IMR-90 (cell line): Measurements from ENCODE around the gene TEX11. TPM values are rescaled to one million over a fixed set of nuclear protein-coding genes. Genes with fewer than 3 reads are reported as not detected.

ENCODE experiments used
- ATAC-seq: fragments of 200-7000 bp; cut with Tn5 transposase; 2 replicates; pipeline ENCODE4 v1.9.1; 2020; ENCODE audit warnings: low read depth, mild to moderate bottlenecking, moderate library complexity
- BruUV-seq: library from RNA; stranded (reverse); fragments of 400-500 nt; replicated peaks from 2 replicates; lab custom pipeline; 2021; lab: Mats Ljungman, UMichigan
- CTCF ChIA-PET: fragments of 300-600 bp; formaldehyde crosslinking; extraction: SDS; loops from one replicate; lab custom pipeline; 2021; ENCODE audit warnings: antibody characterized with exemption; lab: Yijun Ruan, JAX
- POLR2A ChIA-PET: fragments of 300-600 bp; sonication (Branson Sonifier 250); formaldehyde crosslinking; loops from one replicate; lab custom pipeline; 2022; ENCODE audit warnings: antibody characterized with exemption; ENCODE audit not compliant: unreplicated experiment; lab: Charles Lee
- DNase-seq: peaks from one replicate; pipeline ENCODE4 v3.0.0; 2013
- H2AFZ ChIP-seq: replicated peaks from 2 replicates; pipeline ENCODE3; 2013; ENCODE audit warnings: low read length, mild to moderate bottlenecking; ENCODE audit not compliant: poor library complexity
- H2AK5ac ChIP-seq: 2 replicates; pipeline ENCODE4 v1.6.1; 2013; ENCODE audit warnings: low read depth, low read length, inconsistent platforms
- H2AK9ac ChIP-seq: replicated peaks from 2 replicates; pipeline ENCODE3; 2013; ENCODE audit warnings: mild to moderate bottlenecking, low read depth, low read length, moderate library complexity; ENCODE audit not compliant: poor library complexity
- H2BK120ac ChIP-seq: 2 replicates; pipeline ENCODE4 v1.6.1; 2013; ENCODE audit warnings: low read depth, low read length, inconsistent platforms
- H2BK15ac ChIP-seq: 3 replicates; pipeline ENCODE4 v1.6.1; 2013; ENCODE audit warnings: low read depth, low read length, inconsistent platforms
- H2BK20ac ChIP-seq: 2 replicates; pipeline ENCODE4 v1.6.1; 2013; ENCODE audit warnings: low read depth, mild to moderate bottlenecking, inconsistent platforms, low read length, moderate library complexity
- H2BK5ac ChIP-seq: 2 replicates; pipeline ENCODE4 v1.6.1; 2013; ENCODE audit warnings: mild to moderate bottlenecking, low read depth, low read length, inconsistent platforms; ENCODE audit not compliant: poor library complexity, severe bottlenecking
- H3K14ac ChIP-seq: replicated peaks from 2 replicates; pipeline ENCODE4 v1.6.1; 2013; ENCODE audit warnings: low read depth, low read length, inconsistent platforms
- H3K18ac ChIP-seq: 2 replicates; pipeline ENCODE4 v1.6.1; 2013; ENCODE audit warnings: low read depth, low read length, control low read depth
- H3K23ac ChIP-seq: 2 replicates; pipeline ENCODE4 v1.6.1; 2013; ENCODE audit warnings: low read depth, low read length, inconsistent platforms
- H3K27ac ChIP-seq: 2 replicates; pipeline ENCODE4 v1.5.1; 2013; ENCODE audit warnings: mild to moderate bottlenecking, control low read depth, low read length; ENCODE audit not compliant: insufficient read depth
- H3K27me3 ChIP-seq: 2 replicates; pipeline ENCODE4 v1.6.1; 2013; ENCODE audit warnings: low read length; ENCODE audit not compliant: control insufficient read depth, insufficient read depth
- H3K36me3 ChIP-seq: 2 replicates; pipeline ENCODE4 v1.6.1; 2013; ENCODE audit warnings: low read length, mixed read lengths; ENCODE audit not compliant: control insufficient read depth, insufficient read depth
- H3K4ac ChIP-seq: 2 replicates; pipeline ENCODE4 v1.6.1; 2013; ENCODE audit warnings: low read depth, low read length, inconsistent platforms
- H3K4me1 ChIP-seq: 2 replicates; pipeline ENCODE4 v1.6.1; 2013; ENCODE audit warnings: low read length, mixed read lengths; ENCODE audit not compliant: control insufficient read depth, insufficient read depth
- H3K4me2 ChIP-seq: 2 replicates; pipeline ENCODE4 v1.6.1; 2013; ENCODE audit warnings: low read depth, mild to moderate bottlenecking, control low read depth, low read length, moderate library complexity
- H3K4me3 ChIP-seq: 2 replicates; pipeline ENCODE4 v1.5.1; 2013; ENCODE audit warnings: low read depth, mild to moderate bottlenecking, control low read depth, low read length, moderate library complexity; ENCODE audit not compliant: insufficient read depth
- H3K56ac ChIP-seq: 2 replicates; pipeline ENCODE4 v1.6.1; 2013; ENCODE audit warnings: low read length, inconsistent platforms; ENCODE audit not compliant: insufficient read depth; ENCODE audit errors: extremely low read depth
- H3K79me1 ChIP-seq, 2 experiments: 2 replicates each; pipeline ENCODE4 v1.6.1; 2013; ENCODE audit warnings: low read length in 2 of 2, inconsistent platforms in 1 of 2, low read depth in 1 of 2
- H3K9ac ChIP-seq: 2 replicates; pipeline ENCODE4 v1.6.1; 2013; ENCODE audit warnings: low read depth, low read length, control low read depth
- H3K9me1 ChIP-seq: 2 replicates; pipeline ENCODE4 v1.6.1; 2013; ENCODE audit warnings: low read length, inconsistent platforms; ENCODE audit not compliant: insufficient read depth
- H3K9me3 ChIP-seq: 2 replicates; pipeline ENCODE4 v1.6.1; 2013; ENCODE audit warnings: low read length; ENCODE audit not compliant: control insufficient read depth, insufficient read depth
- H4K20me1 ChIP-seq: 2 replicates; pipeline ENCODE4 v1.6.1; 2013; ENCODE audit warnings: low read length, inconsistent platforms; ENCODE audit not compliant: insufficient read depth
- H4K5ac ChIP-seq: 2 replicates; pipeline ENCODE4 v1.6.1; 2013; ENCODE audit warnings: mild to moderate bottlenecking, low read depth, low read length, control low read depth
- H4K8ac ChIP-seq, 2 experiments: 2 replicates each; pipeline ENCODE4 v1.6.1; 2013; ENCODE audit warnings: low read depth in 2 of 2, low read length in 2 of 2, control low read depth in 1 of 2, inconsistent platforms in 1 of 2
- H4K91ac ChIP-seq: 2 replicates; pipeline ENCODE4 v1.6.1; 2013; ENCODE audit warnings: low read depth, low read length, inconsistent platforms; ENCODE audit not compliant: insufficient read depth
- BHLHE40 ChIP-seq: fragments of 150-350 bp; IDR thresholded peaks from 2 replicates; pipeline ENCODE4 v1.6.1; 2016; ENCODE audit warnings: mild to moderate bottlenecking, low read depth, low read length
- MAZ ChIP-seq: IDR thresholded peaks from 2 replicates; pipeline ENCODE4 v1.6.1; 2012; ENCODE audit warnings: low read depth, mild to moderate bottlenecking, low read length, improper control_type of control experiment, moderate library complexity, borderline replicate concordance
- SMC3 ChIP-seq: fragments of 150-350 bp; IDR thresholded peaks from 2 replicates; pipeline ENCODE4 v1.6.1; 2016; ENCODE audit warnings: low read depth, mild to moderate bottlenecking, antibody characterized with exemption, low read length, moderate library complexity
- dilution Hi-C: fragments of 300-500 bp; cut with HindIII; formaldehyde crosslinking; loops from one replicate; pipeline ENCODE4 v1.14.3; 2018; ENCODE audit warnings: low sequenced_read_pairs; ENCODE audit not compliant: unreplicated experiment
- in situ Hi-C: fragments of 300-500 bp; cut with MboI; formaldehyde crosslinking; loops from 3 replicates; pipeline ENCODE4 v1.14.3; 2019; ENCODE audit warnings: low sequenced_read_pairs, inconsistent platforms, mixed read lengths
- intact Hi-C: fragments of 100-400 bp; cut with micrococcal nuclease; formaldehyde crosslinking; loops from 2 replicates; pipeline ENCODE4 v1.10.0; 2022
- polyA plus RNA-seq, 3 experiments: library from polyadenylated mRNA; depleted of rRNA; stranded (reverse); fragments of >200 nt; gene quantifications; 2 replicates each; pipeline ENCODE4 v1.2.3, GENCODE V29; 2012; ENCODE audit warnings: low replicate concordance in 1 of 3
- total RNA-seq: library from RNA; depleted of rRNA; stranded (reverse); fragments of >200 nt; gene quantifications from 2 replicates; pipeline ENCODE4 v1.2.3, GENCODE V29; 2012

Gene TEX11
- total and polyA plus RNA-seq, 2 of the 4 experiments (the other 2 are of a cell fraction) = not detected

DNA sequence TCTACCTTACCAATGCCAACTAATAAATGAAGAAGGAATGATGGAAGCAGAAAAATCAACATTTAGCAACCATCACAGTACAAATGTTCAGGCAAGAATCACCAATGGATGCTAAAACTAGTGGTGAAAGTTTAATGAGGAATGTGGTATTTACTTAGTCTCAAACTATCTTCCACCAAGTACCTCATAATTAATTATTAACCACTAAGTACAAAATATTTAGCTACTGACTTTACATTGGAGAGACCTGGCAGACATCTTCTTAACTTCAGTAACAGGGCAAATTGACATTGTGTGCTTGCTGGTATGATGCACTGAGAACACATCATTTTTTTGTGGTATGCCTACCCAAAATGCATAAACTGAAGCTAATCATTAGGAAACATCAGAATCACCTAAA lies 381.5 kb downstream of the TEX11 start:
- in situ Hi-C loops = no loop called here

More for the DNA sequence above, 381.5 kb downstream of the TEX11 start:
- dilution Hi-C loops (no loop called here), intact Hi-C loops (no loop called here)
- Histone ChIP-seq H3K4me3 (no peak overlapping the region), H4K20me1 (no peaks in the 10 kb centered on the region), H3K79me1 (no peaks in the 10 kb centered on the region), H4K91ac (no peak overlapping the region), H3K4me2 (no peak overlapping the region), H4K8ac (no peak overlapping the region), H2AFZ (no peak overlapping the region), H2BK5ac (no peak overlapping the region), H3K56ac (no peak overlapping the region), H3K27me3 (peaks cover 12% of the 10 kb centered on the region), H3K9me1 (no peaks in the 10 kb centered on the region), H3K36me3 (no peaks in the 10 kb centered on the region), H2AK5ac (no peak overlapping the region), H4K5ac (no peak overlapping the region), H3K27ac (no peak overlapping the region), H3K18ac (no peak overlapping the region), H3K14ac (no peak overlapping the region), H3K9ac (no peak overlapping the region), H2BK120ac (no peak overlapping the region), H3K4me1 (no peaks in the 10 kb centered on the region), H3K23ac (no peak overlapping the region), H2BK15ac (no peak overlapping the region), H3K9me3 (no peaks in the 10 kb centered on the region), H3K4ac (no peak overlapping the region), H2BK20ac (no peak overlapping the region), H2AK9ac (no peak overlapping the region)
- DNase-seq (no peak), ATAC-seq (no peak)
- BruUV-seq = no TSS peak
- POLR2A ChIA-PET = no interaction called here
- TF ChIP-seq BHLHE40 (no peak), SMC3 (no peak), MAZ (no peak)
- CTCF ChIA-PET = interaction anchor here (0.6 kb wide), 2 partner anchors 27 to 250 kb away, joined by 3 read pairs; no protein-coding TSS in a partner anchor
